HG03439 (cell line): Measurements from ENCODE around the gene DPYSL5.
"Not testable (repeated sequence)": the region's sequence is repeated elsewhere in the genome, so short reads cannot be mapped to it uniquely, and the experiment has no call there.

ENCODE experiments used
- ATAC-seq: cut with Tn5 transposase; IDR thresholded peaks from one replicate; pipeline ENCODE4 v1.9.1; 2021; ENCODE audit warnings: mild to moderate bottlenecking, moderate library complexity; ENCODE audit not compliant: unreplicated experiment

DPYSL5 gene, protein sequence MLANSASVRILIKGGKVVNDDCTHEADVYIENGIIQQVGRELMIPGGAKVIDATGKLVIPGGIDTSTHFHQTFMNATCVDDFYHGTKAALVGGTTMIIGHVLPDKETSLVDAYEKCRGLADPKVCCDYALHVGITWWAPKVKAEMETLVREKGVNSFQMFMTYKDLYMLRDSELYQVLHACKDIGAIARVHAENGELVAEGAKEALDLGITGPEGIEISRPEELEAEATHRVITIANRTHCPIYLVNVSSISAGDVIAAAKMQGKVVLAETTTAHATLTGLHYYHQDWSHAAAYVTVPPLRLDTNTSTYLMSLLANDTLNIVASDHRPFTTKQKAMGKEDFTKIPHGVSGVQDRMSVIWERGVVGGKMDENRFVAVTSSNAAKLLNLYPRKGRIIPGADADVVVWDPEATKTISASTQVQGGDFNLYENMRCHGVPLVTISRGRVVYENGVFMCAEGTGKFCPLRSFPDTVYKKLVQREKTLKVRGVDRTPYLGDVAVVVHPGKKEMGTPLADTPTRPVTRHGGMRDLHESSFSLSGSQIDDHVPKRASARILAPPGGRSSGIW

DNA sequence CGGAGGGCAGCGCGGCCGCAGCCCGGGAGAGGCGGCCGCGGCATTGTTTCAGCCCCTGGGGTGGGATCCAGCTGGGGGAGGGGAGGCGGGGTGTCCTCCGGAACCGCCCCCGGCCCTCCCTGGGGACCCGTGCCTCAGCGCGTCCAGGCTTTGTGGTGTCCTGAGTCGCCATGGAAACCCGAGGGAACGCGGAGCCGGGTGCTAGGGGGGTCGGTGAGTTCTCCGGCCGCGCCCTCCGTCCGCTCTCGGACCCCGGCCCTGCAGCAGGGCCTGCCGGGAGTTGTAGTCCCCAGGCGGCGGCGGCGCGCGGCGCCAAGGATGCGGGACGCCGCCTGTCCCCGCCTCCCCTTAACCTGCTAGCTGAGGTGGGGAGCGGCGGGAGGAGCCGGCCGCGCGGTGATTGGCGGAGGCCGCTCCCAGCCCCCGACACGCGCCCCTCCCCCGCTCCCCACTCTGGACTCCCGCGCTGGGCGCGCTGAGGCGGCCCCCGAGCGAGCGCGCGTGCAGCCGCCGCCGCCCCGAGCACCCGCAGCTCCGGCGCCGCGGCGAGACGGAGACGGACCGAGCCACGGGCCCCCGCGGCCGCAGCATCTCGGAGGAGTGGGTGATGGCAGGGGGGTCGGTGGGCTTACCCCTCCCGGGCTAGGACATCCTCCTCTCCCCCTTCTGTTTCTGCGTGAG is at the start of gene DPYSL5:
DPYSL5 (plus strand) TSS at position 478 of the 681 bp plus-strand sequence. CDS start 50,368 bp downstream, outside the sequence.
- no peak for ATAC-seq

DNA sequence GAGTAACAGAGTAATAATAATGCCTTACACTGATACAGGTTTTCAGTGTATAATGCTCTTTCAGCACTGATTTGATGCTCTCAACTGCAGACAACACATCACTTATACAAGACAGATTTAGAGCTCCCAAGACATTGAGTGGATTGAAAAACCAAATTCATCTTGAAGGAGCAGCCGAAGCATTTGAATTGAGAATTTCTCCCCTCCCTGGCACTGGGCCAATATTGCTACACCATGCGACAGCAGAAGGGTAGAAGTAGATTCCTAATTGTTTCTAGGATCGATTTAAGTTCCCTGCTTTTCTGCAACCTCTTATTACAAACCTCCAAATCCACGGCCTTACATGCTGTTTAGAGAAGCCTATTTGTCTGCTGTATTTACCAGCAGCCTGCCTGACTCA is 46.6 kb upstream of the DPYSL5 start:
- ATAC-seq, result no peak

DNA sequence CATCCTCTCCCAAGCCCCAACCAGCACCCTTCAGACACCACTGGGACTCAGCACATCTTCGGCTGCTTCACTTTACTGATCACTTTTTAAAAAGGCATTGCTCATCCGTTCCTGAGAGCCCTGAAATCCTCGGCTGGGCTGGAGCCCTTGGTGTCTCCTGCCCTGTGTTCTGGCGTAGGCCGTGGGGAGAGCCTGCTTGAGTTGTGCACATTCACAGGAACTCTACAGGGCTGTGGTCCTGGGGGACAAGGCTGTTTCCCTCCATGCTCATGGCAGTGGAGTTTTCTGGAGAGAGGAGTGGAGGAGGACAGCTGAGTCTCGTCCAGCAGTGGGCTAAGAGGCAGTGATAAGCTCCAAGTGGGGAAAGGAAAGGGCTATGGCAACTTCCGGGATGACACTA is 46.1 kb upstream of the DPYSL5 start:
- no peak for ATAC-seq

DNA sequence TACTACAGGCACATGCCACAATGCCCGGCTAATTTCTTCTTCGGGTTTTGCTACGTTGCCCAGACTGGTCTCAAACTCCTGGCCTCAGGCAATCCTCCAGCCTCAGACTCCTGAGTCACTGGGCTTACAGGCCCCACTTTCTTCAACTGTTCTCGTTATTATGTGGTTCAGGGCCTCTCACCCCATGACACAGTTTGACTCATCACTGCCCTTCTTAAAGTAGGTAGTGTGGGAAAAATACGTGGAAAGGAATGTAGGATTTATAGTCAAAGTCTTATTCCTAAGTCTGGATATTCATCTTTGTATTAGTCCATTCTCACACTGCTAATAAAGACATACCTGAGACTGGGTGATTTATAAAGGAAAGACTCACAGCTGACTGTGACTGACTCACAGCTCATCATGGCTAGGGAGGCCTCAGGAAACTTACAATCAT is 42.7 kb upstream of the DPYSL5 start:
- no peak for ATAC-seq

DNA sequence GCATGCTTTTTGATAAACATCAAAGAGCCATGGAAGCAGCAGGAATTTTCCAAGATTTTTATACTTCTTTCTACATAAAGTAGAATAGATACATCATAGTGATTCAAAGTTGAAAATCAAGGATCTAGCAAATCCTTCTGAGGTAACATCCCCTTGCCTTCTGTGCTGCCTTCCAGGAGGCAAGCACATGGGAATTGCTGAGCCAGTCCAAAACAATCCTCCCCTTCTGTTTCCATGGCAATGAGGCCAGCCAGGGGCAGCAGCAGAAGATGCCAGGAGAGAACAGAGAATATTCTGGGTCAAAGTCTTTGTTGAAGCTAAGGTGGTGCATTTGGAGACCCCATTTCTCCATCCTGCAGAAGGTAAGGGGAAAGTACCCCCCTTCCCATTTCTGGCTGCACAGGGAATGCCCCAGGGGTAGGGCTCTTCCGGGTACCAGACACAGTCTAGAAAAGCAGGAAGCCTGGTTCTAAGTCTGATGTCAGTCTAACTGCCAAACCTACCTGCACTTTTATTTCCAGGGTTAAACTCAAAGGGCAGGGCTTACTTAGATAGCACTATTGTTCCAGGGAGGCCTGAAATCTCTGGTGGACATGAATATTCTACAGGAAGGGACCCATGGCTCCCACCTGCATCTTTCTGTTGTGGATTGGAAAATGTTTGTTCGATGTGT is 40.0 kb upstream of the DPYSL5 start:
- no peak for ATAC-seq

DNA sequence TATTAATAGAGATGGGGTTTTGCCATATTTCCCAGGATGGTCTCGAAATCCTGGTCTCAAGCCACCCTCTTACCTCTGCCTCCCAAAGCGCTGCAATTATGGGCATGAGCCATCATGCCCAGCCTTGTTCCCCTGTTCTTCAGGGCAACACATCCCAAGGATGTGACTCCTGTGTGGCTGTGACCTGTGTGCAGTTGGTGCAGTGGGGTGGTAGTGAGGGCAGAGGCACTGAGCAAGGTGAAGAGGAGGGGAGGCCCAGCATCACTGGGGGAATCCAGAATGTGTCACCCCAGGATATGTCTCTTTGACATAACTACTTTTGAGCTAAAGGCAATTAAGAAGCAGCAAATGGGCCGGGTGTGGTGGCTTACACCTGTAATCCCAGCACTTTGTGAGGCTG is 38.7 kb upstream of the DPYSL5 start:
- no peak for ATAC-seq

DNA sequence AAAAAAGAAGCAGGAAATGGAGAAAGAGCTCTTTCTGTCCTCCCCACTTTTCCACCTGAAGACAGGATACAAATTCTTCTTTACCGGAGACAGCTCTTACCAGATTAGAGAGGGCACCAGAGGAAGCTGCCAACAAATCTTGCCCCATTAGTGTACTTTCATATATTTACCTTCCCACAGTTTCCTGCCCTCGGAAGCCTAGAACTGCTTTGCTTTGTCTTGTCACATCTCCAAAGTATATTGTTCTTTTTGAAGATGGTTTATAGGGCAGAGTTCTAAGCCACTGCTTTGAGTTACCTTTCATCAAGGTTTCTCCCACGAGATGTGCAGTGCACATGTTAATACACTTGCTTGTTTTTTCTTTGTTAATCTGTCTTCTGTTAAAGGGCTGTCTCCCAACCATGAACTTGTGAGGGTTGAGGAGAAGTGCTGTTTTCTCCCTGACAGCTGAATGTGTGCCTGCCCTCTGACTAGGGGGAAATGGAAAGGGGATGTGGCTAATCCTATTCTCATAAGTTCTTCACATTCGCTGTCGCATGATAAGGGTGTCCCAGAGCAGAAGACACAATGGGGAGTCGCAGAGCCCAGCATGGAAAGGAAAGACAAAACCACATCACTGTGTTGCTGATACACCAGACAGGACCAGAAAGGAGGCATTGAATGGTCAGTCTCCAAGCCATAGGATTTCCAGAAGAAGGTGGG is 37.9 kb upstream of the DPYSL5 start:
- no peak for ATAC-seq

DNA sequence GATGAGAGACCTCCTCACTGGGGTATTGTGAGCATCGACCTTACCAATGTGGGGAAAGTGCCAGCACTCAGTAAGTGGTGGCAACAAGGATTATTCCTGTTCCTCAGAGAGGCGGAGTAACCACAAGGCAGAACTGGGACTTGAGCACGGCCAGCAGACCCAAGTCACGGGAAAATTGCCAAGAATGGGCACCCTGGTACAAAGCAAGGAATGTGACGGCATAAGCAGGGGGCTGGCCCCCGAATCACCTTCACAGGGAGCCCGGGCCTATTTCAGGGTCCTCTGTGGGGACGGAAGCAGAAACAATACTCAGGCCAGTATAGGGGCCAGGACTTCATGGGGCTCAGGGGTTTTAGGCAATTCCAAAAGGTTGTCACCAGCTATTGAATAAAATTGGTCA is 36.7 kb upstream of the DPYSL5 start:
- ATAC-seq, result no peak

DNA sequence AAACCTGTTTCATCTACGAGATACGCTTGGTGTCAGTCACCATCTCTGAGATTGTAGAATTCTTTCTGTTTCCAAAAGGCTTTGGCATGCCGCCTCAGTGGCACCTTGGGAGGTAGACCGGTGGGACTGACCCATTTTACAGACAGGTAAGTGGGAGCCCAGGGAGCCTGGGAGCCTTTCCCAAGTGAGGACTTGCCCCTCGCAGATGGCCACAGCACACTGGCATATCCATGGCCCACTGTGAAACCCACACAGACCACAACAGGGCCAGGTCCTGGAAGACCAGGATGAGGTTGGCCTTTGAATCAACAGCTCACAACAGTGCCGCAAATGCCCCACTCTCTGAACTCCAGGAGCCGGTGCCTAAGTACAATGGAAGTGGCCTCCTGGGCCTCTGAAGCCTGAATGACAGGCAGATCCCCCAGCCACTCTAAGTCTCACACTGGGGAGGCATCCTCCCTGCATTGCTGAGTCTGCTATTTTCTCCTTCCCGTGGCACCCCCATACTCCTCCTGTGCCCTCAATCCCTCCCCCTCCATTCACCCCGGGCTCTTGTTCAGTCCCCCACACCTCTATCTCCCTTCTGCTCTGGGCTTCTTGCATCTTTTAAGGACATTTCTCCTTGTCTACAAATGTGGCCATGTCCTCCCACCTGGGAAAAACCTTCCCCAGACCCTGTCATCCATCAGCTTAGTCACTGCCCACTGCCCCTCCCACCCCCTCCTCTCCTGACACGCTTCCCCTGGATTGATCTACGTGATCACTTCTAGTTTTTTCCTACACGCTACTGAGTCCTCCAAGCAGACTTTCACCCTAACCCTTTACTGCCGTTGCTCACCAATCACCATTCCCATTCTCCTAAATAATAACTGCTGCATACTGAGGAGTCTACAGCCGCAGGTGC is 35.9 kb upstream of the DPYSL5 start:
- no peak for ATAC-seq

DNA sequence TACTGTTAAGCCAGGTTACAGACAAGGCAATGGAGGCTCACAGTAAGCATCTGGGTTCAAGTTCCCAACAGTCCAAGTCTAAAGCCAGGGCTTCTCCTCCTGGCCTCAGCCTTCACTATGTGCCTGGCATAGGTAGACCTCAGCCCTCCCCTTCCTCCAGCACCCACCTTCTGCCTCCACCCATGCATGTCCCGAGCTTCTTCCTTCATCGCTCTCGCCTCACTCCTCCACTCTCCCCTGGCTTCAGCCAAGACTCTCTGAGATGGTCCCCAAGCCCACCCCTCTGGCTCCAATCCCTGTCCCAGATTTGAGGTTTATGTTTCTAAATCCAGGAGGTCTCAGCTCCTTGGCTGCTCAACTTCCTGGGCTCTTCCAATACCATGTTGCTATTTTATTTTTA is 35.2 kb upstream of the DPYSL5 start:
- no peak for ATAC-seq

DNA sequence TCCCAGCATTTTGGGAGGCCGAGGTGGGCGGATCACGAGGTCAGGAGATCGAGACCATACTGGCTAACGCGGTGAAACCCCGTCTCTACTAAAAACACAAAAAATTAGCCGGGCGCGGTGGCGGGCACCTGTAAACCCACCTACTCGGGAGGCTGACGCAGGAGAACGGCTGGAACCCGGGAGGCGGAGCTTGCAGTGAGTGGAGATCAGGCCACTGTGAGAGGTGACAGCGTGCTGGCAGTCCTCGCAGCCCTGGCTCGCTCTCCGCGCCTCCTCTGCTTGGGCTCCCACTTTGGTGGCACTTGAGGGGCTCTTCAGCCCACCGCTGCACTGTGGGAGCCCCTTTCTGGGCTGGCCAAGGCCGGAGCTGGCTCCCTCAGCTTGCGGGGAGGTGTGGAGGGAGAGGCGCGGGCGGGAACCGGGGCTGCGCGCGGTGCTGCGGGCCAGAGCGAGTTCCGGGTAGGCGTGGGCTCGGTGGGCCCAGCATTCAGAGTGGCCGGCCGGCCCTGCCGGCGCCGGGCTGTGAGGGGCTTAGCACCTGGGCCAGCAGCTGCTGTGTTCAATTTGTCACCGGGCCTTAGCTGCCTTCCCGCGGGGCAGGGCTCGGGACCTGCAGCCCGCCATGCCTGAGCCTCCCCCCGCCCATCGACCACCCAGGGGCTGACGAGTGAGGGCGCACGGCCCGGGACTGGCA is 33.7 kb upstream of the DPYSL5 start:
- not testable (repeated sequence) for ATAC-seq

DNA sequence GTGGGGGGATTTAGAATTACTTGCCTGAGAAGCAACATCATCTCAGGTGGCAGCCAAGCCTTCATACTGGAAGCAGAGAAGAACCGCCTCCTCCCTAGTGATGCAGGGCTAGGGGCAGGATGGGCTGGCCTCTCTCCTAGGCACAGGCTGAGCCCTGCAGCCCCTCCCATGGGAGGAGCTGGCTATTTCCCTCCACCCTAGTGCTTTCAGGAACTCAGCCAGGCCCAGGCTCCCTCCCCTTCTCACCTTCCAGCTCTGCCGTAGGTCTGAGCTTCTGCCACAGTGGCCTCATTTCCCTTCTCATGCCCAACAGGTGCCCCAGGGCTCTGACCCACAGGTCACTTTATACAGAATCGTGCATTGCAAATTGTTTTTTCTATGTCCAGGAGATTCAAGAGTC is 31.0 kb upstream of the DPYSL5 start:
- no peak for ATAC-seq

DNA sequence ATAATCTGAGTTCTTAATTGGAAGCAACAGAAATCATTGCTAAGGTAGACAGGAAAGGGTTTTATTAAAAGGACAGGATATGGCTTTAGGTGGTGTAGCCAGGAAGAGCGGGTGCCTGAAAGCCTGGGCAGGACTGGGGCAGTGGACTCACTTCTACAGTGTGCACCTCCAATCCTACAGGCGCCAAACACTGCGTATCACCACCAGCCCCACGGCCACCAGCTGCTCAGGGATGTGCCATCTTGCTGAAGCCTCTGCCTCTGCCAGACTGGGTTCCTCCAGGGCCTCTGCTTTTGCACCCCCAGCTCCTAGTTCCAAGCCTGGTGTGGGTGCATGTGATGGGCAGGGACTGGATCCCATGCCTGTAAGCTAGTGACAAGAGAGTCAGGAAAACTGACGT is 29.7 kb upstream of the DPYSL5 start:
- ATAC-seq, result no peak

DNA sequence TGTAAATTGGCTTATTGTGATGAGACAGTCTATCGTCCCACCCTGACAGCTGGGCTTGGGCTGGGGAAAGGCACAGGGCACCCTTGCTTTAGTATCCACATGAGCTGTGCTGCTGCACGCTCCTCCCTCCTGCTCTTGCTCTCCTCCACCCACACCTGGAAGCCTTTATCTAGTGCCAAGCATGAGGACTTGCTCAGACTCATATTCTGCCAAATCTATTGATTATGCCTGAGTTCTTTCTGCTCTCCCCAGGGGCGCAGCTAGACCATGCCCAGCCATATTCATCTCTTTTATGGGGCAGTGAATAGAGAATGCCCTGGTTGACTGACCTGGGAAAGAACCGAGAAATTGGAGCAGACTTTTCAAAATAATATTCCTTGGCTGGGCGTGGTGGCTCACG is 29.0 kb upstream of the DPYSL5 start:
- no peak for ATAC-seq

DNA sequence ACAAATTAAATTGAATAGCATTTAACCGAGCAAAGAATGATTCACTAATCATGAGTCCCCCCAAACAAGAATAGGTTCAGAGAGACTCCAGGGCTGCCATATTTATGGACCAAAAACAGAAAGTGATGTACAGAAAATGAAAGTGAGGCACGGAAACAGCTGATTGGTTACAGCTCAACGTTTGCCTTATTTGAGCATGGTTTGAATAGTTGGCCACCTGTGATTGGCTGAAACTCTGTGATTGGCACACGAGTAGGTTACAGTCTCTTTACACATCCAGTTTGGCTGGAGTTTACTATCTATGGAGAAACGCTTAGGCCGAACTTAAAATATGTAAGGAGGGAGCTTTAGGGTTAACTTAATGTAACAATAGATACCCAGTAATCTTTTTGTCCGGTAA is 27.0 kb upstream of the DPYSL5 start:
- ATAC-seq, result no peak

DNA sequence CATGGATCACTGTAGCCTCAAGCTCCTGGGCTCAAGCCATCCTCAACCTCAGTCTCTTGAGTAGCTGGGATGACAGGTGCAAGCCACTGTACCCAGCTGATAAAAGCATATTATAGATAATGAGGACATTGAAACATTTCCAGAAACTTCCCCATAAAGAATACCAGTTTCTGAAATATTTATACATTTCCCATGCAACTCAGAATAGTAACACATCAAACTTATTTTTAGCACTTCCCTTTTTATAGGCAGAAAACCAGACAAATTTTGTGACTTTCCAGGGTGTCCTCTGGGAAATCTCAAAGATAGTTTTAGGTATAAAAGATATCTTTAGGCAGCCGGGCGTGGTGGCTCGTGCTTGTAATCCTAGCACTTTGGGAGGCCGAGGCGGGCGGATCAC is 25.1 kb upstream of the DPYSL5 start:
- no peak for ATAC-seq

DNA sequence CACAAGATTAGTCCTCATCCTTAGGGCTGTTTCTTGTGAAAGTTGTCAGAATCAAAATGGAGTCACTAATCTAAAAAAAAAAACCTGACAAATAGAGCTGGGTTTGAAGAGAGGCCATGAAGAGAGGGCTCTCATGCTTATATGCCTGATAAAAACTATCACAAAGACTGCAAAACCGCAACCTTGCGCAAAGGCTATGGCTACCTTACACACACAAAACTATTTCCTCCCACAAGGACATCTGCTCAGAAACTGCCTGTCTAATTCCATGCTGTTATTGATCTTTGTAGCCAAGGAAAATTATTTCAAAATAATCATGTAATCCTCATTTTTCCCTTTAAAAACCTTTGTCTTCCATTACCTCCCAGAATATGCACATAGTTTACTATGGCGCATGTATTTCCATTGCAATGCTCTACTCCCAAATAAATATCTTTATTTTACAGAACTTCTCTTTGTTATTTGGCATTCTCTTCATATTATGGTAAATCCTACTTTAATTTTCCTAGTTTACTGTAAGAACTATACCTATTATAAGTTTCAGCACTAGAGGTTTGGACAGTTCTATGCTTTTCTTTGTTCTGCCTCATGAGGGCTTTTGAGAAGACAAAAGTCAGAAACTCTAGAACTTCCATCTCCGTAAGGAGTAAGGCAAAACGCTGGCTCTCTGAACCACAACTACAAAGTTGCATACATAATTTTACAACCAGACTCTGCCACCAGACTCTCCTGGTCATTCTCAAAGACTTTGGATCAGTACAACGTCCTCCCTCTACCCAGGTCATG is 9.6 kb upstream of the DPYSL5 start:
- ATAC-seq, result no peak

DNA sequence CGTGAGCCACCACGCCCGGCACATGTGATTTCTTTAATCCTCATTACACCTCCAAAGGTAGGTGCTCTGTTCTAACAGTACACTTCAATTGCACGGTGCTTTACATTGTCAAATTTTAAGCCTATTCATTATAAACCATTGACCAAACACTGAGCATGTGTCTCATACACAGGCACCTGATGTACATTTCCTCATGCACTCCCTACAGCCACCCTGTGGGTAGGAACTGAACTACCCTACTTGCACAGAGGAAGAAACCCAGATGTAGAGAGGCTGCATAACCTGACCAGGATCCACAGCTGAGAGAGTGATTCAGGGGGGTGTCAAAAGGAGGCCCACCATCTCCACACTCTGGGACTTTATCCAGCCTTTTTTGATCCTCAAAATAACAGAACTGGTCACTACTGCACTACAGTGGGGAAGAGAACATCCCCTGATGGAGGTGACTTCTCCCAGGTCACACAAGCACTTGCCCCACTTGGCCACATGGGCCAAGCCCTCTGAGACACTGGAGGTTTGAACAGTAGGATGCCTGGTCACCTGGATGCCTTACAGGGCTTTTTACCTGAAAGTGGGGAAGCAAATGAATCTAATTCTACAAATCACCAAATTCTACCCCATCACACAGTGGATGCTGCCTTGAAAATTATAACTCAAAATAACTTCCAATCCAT is 6.9 kb upstream of the DPYSL5 start:
- no peak for ATAC-seq
